Coronary artery (tissue), 2 donors: ENCODE results near the gene ANKRD22.

ENCODE experiments used
- DNase-seq: peaks from one replicate; pipeline ENCODE4 v3.0.0-alpha.2; 2017; ENCODE audit warnings: low spot score
- H3K27ac ChIP-seq, 2 donors: fragments of 200-600 bp; sonication (generic); one replicate each; pipeline ENCODE4 v1.5.1; 2016 to 2019
- H3K4me3 ChIP-seq: fragments of 200-600 bp; sonication (generic); 2 replicates; pipeline ENCODE4 v1.5.1; 2016; ENCODE audit warnings: mild to moderate bottlenecking, moderate library complexity
- CTCF ChIP-seq: fragments of 200-600 bp; sonication (generic); IDR thresholded peaks from one replicate; pipeline ENCODE4 v1.5.1; 2019; ENCODE audit warnings: antibody characterized with exemption

ANKRD22 gene

GRCh38 chr10:88787463-88787862, 64.2 kb downstream of the ANKRD22 start:
- no peak for DNase-seq
- H3K4me3 ChIP-seq = no peak overlapping the region
- no peak for TF ChIP-seq CTCF
- H3K27ac ChIP-seq = no peak overlapping the region

- TF ChIP-seq CTCF = no peak
- no peak for DNase-seq
- Histone ChIP-seq H3K4me3 (no peak overlapping the region), H3K27ac (no peak overlapping the region)
Observed at GRCh38 chr10:88786032-88786770, 65.4 kb downstream of the ANKRD22 start.

GRCh38 chr10:88783724-88784123, 67.9 kb downstream of the ANKRD22 start:
- DNase-seq = no peak
- no peak overlapping the region for H3K27ac ChIP-seq
- no peak overlapping the region for H3K4me3 ChIP-seq
- TF ChIP-seq CTCF = no peak

- H3K27ac ChIP-seq = no peak overlapping the region
- no peak overlapping the region for H3K4me3 ChIP-seq
- DNase-seq = no peak
- no peak for TF ChIP-seq CTCF
Observed at GRCh38 chr10:88782222-88782621, 69.4 kb downstream of the ANKRD22 start.

- TF ChIP-seq CTCF = no peak
- Histone ChIP-seq H3K27ac (no peak overlapping the region), H3K4me3 (no peak overlapping the region)
- DNase-seq = no peak
Observed at GRCh38 chr10:88781206-88781605, 70.4 kb downstream of the ANKRD22 start.
